HG02840 (cell line): Measurements from ENCODE around the gene TMPRSS4.

Experiments used
- ATAC-seq: cut with Tn5 transposase; IDR thresholded peaks from one replicate; pipeline ENCODE4 v1.9.1; 2021; ENCODE audit warnings: mild to moderate bottlenecking, moderate library complexity, moderate number of reproducible peaks; ENCODE audit not compliant: unreplicated experiment, low FRiP score

The TMPRSS4 gene

DNA sequence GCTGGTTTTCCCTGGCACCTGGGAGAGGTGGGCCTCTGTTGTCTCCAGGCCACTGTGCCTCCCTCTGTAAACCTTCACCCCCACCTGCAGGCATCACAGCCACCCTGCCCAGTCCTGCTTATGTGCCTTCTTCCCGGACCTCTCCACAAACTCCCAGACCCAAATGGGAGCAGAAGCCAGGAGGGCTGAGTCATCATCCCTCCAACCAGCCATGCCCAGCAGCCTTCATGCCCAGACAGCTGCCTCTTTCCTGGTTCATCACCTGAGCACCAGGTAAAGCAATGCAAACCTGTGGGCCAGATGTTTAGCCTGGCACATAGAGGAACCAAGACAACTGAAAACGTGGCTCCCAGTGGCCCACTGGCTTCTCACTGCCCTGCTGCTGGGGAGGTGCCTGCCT is 2.1 kb upstream of the TMPRSS4 start:
- no peak for ATAC-seq

DNA sequence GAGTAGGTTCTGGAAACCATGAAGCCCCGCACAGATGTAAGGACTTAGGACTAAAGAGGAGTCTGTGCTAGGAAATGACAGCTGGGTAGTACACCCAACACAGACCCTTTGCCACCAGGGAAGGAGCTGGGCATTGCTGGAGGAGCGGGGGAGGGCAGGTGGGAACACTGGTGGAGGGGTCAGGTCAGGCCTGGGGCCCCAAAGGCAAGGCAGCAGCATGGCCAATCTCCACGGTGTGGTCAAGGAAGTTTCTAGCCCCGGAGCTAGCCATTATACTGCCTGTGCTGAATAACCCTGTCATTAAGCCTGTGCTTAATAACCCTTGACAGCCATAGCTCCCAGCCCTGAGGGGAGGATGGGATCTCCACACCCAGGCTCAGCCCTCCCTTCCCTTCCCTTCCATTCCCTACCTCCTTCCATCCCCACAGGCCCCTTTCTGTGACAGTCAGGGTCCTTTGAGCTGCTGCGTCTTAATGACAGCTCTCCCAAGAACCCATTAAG is 2.1 kb downstream of the TMPRSS4 start:
- ATAC-seq: no peak

DNA sequence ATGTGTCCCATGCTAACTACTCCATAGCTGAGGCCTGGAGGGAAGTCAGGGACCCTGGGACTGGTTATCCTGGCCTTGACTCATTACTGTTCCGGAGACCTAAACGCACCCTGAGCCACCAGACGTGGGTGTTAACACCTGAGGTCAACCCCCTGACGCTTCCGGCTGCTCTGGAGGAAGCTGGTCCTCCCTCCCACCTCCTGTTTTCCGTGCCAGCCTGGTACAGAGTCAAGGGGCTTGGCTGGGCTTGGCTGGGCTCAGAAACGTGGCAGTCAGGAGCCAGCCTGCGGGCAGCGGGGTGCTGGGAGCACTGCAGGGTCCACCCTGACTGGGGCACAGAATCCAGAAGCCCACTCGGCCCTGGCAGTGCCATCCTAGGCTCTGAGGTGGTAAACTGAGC is 2.6 kb downstream of the TMPRSS4 start:
- no peak for ATAC-seq

DNA sequence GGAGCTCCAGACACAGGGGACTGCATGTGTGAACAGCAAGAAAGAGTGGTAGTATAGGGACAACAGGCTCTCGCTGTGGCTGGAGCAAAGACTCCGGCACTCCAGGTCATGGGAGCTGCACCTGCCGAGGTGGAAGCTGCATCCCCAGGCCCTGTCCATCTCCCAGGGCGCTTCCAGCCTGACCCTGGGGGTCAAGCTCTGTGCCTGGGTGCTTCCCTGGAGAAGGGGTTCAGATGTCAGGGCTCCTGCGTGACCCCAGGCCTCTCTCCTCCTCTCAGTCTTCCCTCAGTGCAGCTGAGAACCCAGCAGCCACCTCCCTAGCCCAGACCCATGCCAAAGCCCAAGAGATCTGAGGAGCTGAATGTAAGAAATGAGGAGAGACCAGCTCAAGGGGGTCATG is 3.4 kb downstream of the TMPRSS4 start:
- no peak for ATAC-seq

DNA sequence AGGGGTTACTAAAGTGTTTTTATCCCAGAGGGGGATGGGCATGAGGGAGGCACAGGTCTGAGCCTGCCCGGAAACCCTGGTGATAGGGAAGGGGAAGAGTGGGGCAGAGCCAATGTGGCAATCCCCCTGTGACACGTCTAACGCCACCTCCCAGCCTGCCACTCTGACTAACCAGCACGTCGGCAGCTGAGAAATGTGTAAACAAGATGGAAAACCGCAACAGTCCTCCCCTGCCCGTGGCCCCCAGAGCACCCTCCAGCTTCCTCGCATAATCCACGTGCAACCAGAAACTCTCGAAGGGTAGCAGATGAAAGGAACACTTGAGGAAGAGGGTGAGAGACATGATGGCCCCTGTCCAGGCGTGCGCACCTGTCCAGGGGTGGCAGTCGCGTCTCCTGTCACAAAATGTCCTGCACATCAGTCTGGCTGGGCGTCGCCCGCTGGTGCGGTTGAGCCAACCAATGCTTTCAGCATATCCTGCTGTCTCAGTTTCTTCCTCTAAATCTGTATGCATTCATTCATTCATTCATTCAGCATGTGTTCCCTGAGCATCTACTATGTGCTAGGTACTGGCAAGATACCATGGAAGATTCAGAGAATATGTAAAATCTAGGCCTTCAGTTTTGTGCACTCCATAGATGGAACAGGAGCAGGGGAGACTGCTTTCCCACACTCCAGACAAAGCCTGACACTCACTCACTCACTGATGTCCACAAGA is 4.5 kb downstream of the TMPRSS4 start:
- no peak for ATAC-seq

DNA sequence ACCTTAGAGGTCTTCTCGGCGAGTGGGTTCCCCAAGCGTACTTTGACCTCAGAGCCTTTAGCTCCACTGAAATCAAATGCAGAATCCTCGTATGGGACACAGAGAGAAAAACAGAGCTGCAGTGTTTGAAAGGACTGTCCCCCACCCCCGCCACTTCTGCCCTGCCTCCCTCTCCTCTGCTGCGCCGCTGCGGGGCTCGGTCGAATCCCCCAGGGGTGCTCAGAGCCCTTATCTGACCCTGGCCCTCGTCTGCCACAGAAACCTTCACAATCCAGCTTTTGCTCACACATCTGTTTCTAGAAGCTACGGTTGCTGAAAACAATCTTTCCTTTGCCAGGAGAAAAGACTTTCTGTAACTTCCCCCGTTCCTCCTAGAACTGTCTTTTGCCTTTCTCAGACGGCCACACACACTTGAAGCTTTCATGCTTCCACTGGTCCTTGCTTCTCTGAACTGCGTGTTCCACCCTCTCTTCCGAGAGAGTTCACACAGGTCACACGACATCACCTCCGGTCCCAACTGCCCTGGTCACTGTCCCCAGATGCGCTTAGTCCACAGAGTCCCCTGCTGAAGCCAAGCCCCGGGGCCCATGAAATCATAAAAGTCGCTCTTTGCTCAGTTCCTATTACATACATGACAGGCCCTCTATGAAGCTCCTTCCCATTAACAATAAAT is 6.1 kb downstream of the TMPRSS4 start:
- ATAC-seq: no peak

DNA sequence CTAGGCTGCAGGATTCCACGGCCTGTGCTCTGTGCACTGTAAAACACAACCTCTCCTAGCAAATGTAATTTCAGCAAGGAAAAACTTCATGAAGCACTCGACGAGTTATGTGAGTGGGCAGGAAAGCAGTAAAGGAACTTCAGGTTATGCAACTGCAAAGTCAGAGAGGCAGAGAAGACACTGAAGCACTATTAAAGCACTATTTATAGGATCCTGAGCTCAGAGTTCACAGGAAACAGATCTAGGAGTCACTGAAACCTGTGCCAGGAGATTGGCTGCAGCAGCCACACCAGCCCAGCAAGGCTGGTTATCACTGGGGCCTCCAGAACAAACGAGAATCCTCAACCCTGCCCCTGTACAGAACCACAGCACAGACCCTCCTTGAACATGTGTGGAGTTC is 7.4 kb downstream of the TMPRSS4 start:
- ATAC-seq: no peak

DNA sequence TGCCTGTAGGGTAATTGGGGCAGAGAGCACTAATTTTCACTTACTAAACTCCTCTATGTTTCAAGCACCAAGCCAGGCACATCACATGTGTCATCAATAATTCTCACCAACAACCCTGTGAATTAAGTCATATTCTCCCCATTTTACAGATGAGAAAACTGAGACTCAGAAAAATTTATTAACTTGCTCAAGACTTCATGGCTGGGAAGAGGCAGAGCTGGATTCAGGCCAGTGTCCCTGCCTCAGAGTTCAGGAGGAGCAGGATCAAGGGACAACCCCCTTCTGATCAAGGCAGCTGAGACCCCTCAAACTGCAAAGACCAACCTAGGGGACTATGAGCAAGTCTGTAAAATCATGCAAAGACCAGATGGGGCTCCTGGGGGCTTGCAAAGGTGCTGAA is 7.8 kb downstream of the TMPRSS4 start:
- ATAC-seq: no peak

DNA sequence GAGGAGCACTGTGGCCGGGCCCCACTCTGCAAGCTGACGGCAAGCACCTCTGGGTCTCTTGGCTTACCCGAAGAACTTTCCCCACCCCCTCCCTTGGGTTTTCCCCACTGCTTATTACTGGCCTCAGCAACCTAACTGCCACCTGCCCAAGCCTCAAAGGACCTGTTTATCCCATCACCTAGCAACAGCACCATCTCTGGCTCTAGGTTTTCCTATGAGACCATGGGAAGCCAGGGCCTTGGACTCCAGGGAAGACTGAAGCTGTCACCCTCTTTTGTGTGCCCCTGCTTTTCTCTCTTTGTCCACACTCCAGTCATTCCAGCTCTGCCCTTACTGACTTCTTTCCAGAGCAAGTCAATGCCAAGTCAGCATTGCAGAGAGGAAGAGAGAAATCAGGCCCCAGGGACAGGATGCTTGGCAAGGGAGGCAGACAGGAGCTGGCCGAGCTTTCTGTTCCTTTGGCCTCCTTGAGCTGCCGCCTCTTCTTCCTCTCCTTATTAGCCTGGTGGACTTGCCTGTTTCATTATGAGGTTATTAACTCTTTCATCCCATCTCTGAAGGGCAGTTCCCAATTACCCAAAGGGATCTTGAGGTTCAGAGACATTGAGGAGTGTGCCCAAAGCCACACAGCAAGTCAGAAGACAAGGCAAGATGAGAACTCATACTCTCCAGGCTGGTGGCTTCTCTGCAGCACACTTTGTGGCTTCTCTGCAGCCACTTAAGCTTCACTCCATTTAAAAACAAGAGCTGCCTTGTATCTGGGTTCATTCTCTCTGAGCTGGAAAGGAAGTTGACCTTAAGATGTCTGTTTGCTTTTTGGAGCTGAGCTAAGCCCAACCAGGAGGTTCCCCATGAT is 10.3 kb downstream of the TMPRSS4 start, which contains the start of gene SMIM35:
Gene SMIM35, minus strand, starts transcription at position 51 of the 856 bp plus-strand sequence. CDS start 206 bp downstream, outside the sequence.
- no peak for ATAC-seq

DNA sequence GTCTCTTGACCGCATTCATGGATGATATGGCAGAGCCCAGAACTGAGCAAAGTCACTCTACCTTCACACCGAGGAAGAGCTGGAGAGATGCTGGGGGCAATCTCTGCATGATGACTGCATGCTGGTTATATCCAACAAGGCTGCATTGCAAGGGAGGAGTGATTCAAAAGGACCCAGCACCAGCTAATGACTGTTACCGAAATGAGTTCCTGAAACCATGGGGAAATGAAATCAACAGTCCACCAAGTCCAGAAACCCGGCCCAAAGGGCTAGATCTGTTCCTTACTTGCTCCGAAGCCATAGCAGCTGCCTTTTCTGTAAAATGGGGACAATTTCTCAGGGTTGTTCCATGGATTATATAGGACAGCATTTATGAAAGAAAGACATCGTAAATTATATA is 11.1 kb downstream of the TMPRSS4 start:
- no peak for ATAC-seq

DNA sequence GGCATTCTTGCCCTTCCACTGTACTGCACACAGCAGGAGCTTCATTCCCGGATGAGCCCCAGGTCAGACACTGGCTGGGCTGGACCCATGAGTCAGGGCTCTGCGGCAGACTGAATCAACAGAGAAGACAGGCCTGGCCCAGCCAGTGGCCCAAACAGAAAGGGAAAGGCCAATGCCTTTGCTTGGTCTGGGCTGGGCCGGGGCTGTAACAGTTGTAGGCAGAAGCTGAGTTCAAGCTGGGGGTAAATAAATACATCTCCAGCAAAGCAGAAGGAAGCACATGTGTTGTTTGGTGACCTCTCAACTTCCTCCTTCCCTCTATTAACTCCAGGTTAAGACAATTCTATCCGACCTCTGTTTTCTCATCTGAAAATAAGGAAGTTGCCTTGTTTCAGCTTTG is 11.7 kb downstream of the TMPRSS4 start:
- ATAC-seq: no peak

DNA sequence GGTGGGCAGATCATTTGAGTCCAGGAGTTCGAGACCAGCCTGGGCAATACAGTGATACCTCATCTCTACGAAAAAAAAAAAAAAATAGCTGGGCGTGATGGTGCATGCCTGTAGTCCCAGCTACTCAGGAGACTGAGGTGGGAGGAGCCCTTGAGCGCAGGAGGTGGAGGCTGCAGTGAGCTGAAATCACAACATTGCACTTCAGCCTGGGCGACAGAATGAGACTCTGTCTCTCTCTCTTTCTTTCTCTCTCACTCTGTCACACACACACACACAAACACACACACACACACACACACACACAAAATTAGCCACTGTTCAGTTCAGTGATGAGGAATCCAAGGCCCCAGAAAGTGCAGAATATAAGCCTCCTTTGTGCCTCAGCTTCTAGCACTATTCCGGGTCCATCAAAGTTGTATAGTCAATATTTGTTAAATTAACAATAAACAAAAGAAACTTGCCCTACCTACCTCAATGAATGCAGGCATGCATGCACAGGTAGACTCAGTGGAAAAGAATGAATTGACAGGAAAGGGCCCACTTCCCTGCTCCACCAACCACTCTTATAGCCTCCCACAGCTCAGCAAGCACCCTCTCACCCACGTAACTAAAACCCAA is 13.8 kb downstream of the TMPRSS4 start:
- ATAC-seq: no peak

DNA sequence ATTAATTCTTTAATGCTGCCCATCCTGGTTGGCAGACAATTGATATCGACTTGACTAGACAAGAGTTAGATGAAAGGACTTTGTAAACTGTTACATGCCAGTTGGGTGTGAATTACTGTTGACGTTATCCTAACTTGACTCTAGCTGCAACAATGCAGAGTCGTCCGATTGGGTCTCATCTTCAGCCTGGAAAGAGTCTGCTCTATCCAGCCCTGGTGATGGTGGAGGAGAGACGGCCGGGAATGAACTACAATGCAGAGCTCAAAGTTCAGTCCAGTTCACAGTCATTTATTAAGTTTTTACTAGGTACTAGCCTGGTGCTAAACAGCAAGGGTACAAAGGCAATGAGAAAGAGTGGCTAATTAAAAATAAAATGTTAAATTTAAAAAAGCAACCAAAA is 14.8 kb downstream of the TMPRSS4 start:
- no peak for ATAC-seq

DNA sequence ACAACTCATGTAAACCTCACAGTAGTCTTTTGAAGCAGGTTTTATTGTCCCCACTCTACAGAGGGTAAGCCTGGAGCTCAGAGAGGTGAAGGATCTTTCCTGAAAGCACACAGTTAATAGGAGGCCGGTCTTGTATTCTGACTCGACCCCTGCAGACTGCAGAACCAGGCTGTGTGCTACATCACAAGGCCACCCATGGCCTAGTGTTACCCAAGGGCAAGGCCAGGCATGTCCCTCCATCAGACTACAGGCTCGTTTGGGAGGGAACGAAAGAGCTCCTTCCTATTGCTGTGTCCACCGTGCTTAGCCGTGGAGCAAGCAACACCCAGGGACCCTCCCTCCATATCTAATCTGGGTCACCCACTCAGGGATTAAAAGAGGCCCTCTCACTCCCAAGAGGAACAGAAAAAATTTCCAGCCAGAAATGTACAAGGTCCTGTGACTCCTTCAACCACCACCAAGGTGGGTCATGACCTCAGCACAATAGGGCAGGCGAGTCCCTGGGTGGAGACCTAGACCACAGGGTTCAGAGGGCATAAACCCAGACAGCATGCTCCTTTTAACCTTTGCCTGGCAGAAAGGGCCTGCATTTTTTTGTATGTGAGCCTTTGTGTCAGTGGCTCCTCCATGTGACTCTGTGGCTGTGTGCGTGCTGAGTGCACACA is 16.2 kb downstream of the TMPRSS4 start:
- no peak for ATAC-seq

DNA sequence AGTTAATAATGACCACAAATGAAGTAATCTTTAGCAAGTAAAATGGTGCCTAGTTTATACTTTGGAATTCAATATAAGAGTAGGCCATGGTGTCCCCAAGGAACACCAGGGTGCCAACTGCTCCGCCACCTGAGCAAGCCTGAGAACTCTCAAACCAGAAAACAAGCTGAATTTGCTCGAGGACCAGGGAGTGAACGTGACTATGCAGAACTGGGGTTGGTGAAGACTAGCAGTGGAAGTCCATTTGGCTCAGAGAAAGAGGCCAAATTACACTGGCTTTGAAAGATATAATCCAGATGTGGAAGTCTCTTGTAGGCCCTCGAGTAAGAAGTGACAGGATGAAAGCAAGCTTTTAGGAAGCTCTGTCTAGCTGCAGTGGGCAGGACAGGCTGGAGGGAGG is 18.6 kb downstream of the TMPRSS4 start:
- no peak for ATAC-seq

DNA sequence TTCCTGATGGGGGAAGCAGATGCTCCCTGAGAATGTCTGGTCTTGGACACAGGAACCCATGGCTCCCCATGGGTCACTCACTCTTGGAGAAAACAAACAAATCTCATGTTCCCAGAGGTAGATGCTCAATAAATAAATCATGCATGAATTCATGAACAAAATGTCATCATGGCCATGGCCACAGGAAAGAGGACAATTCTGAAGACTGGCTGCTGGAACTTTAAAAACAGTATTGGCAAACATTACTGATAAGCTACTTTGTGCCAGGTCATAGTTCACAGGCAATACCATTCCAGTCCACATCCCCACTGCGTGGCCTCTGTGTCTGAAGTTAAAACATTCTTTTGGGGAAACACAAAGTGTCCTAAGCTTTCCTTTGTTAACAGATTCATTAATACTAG is 19.1 kb downstream of the TMPRSS4 start:
- no peak for ATAC-seq

DNA sequence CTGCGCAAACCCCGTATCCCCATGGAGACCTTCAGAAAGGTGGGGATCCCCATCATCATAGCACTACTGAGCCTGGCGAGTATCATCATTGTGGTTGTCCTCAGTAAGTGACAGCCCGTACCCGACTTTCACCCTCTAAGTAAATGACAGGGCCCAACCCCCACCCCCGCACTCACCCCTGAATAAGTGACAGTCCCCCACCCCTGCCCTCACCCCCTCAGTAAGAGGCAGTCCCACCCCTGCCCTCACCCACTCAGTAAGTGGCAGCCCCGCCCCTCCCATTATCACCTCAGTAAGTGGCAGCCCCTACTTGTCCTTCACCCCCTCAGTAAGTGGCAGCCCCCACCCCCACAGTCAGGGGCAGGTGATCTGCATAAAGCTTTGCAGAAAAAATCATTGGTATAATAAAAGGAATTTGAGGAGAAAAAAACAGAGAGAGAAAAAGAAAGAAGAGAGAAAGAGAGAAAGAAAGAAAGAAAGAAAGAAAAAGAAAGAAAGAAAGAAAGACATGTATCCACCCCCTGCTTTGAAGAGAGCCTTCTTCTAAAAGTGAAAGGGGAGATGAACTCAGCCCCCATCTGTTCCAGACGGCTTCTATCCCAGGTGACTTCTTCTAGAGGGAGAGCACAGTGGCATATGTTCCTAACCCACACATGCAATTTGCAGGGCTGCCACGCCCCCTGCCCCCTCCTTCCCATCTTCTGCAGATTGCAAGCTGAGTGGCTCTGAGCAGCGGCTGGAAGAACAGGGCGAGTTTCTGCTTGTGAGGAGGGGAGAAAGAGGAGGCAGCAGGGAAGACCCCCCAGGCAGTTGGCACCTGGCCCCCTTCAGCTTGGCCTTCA is 22.3 kb downstream of the TMPRSS4 start:
- no peak for ATAC-seq

DNA sequence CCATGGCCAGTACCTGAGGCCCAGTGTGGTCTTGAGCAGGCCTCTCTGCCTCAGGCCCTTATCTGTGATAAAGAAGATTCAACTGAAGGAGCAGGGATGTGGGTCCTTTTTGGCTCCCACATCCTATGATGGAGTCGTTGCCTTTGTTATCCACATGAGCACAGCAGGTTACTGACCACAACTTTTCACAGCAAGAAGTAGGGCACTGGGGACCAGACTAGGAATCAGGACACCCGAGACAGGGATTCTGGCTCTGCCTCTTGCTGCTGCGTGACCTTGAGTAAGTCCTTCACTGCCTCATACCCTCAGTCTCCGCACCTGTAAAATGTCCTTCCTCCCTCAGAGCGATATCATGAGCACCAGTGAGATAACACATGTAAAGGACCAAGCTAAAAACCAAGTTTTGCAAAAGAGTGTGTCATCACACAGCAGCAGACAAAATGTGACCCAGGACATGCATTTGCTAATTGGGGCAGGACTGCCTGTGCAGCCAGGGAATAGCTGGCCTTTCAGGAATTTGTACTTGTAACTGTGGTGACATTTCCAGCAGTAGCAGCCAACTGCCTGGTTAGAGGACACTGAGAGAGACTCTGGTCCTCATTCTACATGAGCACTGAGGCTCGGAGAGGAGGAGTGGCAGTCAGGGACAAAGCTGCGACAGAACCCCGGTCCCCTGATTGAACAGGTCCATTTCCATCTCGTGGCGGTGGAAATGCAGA is 23.1 kb downstream of the TMPRSS4 start:
- ATAC-seq: no peak
